ENCODE results near the gene TAF4.

Gene TAF4

GRCh38 chr20:61932199-61932592 is 133.5 kb downstream of the TAF4 start:
- ChIA-PET CTCF (no interaction called here), POLR2A (no interaction called here)
- no peak overlapping the region for H3K4me3 ChIP-seq (ENCODE audit: low read depth, low read length)
- H3K36me3 ChIP-seq (ENCODE audit: control insufficient read depth in 2 of 2, insufficient read depth in 1 of 2, low read length in 2 of 2): no peaks in the 10 kb centered on the region
- no peak overlapping the region for H3K27ac ChIP-seq (ENCODE audit: extremely low read depth, low read depth, low read length)
- TF ChIP-seq ZNF416 (tag by site-specific recombination; IDR thresholded peaks at IDR 0.05) (no peak), ZNF768 (tag by site-specific recombination; IDR thresholded peaks at IDR 0.05) (no peak), ZBTB1 (tag by site-specific recombination; IDR thresholded peaks at IDR 0.05) (no peak), ZBTB10 (tag by site-specific recombination; IDR thresholded peaks at IDR 0.05) (no peak), ZNF202 (tag by site-specific recombination; IDR thresholded peaks at IDR 0.05; ENCODE audit: borderline replicate concordance) (no peak), GFI1B (tag by site-specific recombination; IDR thresholded peaks at IDR 0.05) (no peak), ZNF639 (tag by site-specific recombination; IDR thresholded peaks at IDR 0.05) (no peak), KLF8 (tag by site-specific recombination; IDR thresholded peaks at IDR 0.05) (no peak), PRDM1 (tag by site-specific recombination; IDR thresholded peaks at IDR 0.05) (no peak), ZNF585B (tag by site-specific recombination; IDR thresholded peaks at IDR 0.05) (no peak), ZNF660 (tag by site-specific recombination; IDR thresholded peaks at IDR 0.05) (no peak), ELK4 (IDR thresholded peaks at IDR 0.05; ENCODE audit: borderline replicate concordance, low read depth, low read length) (no peak), ZNF133 (tag by site-specific recombination; IDR thresholded peaks at IDR 0.05) (no peak), ZNF274 (IDR thresholded peaks at IDR 0.05; ENCODE audit: low read length) (no peak), ZNF274 (tag by site-specific recombination; IDR thresholded peaks at IDR 0.05; ENCODE audit: borderline replicate concordance) (no peak)
- no peaks in the 10 kb centered on the region for H3K9me3 ChIP-seq (ENCODE audit: control insufficient read depth, insufficient read depth, low read depth, low read length)
- H3K4me1 ChIP-seq (ENCODE audit: control insufficient read depth, insufficient read depth, low read length): no peaks in the 10 kb centered on the region

GRCh38 chr20:61931476-61932198 is 134.0 kb downstream of the TAF4 start:
- Histone ChIP-seq H3K4me1 (ENCODE audit: control insufficient read depth, insufficient read depth, low read length) (no peaks in the 10 kb centered on the region), H3K27ac (ENCODE audit: extremely low read depth, low read depth, low read length) (no peak overlapping the region), H3K9me3 (ENCODE audit: control insufficient read depth, insufficient read depth, low read depth, low read length) (no peaks in the 10 kb centered on the region), H3K4me3 (ENCODE audit: low read depth, low read length) (no peak overlapping the region), H3K36me3 (ENCODE audit: control insufficient read depth in 2 of 2, insufficient read depth in 1 of 2, low read length in 2 of 2) (no peaks in the 10 kb centered on the region)
- ChIA-PET CTCF (no interaction called here), POLR2A (no interaction called here)
- TF ChIP-seq TSHZ1 (tag by site-specific recombination; IDR thresholded peaks at IDR 0.05; ENCODE audit: borderline replicate concordance) (no peak), ZNF768 (tag by site-specific recombination; IDR thresholded peaks at IDR 0.05) (no peak), ZBTB49 (tag by site-specific recombination; IDR thresholded peaks at IDR 0.05; ENCODE audit: low read depth) (no peak), ZNF16 (tag by site-specific recombination; IDR thresholded peaks at IDR 0.05; ENCODE audit: low read depth) (no peak), HOXA7 (CRISPR knock-in tag; IDR thresholded peaks at IDR 0.05; ENCODE audit: borderline replicate concordance) (no peak), ZFHX2 (tag by site-specific recombination; conservative IDR thresholded peaks at IDR 0.05) (no peak), ZNF48 (tag by site-specific recombination; IDR thresholded peaks at IDR 0.05) (no peak), ATF2 (tag by site-specific recombination; IDR thresholded peaks at IDR 0.05; ENCODE audit: low read depth) (no peak), ZNF223 (tag by site-specific recombination; IDR thresholded peaks at IDR 0.05) (no peak)

All from HEK293 (cell line).